GM21528 (cell line): ENCODE data around the gene ATG16L2.
"Not testable (repeated sequence)": the region's sequence is repeated elsewhere in the genome, so short reads cannot be mapped to it uniquely, and the experiment has no call there.

Source experiments
- ATAC-seq: cut with Tn5 transposase; IDR thresholded peaks from one replicate; pipeline ENCODE4 v1.9.1; 2021; ENCODE audit warnings: mild to moderate bottlenecking, moderate library complexity; ENCODE audit not compliant: unreplicated experiment, low FRiP score

ATG16L2 gene

DNA sequence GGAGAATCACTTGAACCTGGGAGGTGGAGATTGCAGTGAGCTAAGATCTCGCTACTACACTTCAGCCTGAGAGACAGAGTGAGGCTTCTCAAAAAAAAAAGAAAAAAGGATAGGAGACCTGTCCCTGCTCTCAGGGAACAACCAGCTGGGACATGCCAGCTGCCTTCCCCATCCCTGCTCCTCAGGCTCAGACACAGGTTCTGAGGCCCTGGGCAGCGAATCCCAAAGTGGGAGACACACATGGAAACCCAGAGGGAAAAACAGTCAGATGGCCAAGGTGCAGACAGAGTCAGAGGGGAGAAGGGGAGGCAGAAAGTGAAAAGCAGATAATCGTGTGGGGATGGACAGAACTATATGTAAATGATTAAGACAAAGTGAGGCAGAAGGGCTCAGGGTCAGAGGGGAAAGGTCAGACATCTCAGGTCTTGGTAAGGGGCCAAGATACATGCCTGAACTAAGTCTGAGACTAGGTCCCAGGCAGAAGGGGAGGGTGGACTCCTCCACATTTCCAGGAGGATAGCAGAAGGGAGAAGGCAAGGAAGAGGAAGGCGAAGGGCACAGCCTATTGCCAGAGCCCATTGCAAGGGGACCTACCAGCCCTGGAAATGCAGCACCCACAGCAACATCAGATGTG lies 34.6 kb upstream of the ATG16L2 start:
- no peak for ATAC-seq

DNA sequence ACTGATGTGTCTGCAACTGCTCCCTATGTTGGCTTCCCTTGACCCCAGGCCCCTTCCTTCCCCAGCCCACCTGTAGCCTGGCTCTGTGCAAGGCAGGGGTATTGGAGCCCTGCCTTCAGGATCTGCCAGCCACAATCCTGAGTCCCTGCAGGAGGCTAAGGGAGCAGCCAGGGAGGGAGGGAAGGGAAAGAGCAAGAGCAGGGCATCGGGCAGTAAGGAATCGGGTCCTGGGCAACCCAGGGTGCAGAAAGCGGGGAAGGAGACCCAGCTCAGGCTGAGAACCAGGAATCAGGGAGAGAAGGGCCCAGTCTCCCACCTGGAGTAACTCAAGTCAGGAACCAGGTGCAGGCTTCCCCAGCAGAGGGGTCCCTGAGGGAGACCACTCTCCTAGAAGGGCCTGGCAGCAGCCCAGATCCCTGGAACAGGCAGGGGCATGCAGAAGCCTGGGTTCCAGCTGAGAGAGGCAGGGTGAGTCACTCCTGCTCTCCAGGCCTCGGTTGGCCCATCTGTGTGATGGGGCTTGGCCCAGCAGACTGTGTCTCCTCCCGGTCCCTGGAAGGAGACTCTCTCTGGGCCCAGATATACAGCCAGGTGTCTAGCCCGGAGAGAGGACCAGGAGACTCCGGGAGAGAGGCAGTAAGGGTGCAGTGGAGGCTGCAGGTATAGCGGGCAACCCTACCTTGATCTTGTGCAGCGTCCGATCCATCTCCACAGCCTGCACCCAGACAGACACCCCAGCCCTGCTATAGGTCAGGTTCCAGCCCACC lies 33.7 kb upstream of the ATG16L2 start:
- no peak for ATAC-seq

DNA sequence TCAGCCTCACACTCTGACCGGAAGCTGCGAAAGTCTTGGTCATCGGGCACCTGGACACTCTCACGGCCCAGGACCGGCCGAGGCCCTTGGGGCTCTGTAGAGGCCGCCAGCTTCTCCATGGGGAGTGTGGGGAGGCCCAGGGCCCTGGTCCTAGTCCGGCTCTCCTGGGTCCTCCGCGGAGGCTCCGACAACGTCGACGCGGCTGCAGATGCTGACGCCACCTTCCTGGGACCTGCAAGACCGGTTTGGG lies 33.2 kb upstream of the ATG16L2 start:
- ATAC-seq, result no peak

DNA sequence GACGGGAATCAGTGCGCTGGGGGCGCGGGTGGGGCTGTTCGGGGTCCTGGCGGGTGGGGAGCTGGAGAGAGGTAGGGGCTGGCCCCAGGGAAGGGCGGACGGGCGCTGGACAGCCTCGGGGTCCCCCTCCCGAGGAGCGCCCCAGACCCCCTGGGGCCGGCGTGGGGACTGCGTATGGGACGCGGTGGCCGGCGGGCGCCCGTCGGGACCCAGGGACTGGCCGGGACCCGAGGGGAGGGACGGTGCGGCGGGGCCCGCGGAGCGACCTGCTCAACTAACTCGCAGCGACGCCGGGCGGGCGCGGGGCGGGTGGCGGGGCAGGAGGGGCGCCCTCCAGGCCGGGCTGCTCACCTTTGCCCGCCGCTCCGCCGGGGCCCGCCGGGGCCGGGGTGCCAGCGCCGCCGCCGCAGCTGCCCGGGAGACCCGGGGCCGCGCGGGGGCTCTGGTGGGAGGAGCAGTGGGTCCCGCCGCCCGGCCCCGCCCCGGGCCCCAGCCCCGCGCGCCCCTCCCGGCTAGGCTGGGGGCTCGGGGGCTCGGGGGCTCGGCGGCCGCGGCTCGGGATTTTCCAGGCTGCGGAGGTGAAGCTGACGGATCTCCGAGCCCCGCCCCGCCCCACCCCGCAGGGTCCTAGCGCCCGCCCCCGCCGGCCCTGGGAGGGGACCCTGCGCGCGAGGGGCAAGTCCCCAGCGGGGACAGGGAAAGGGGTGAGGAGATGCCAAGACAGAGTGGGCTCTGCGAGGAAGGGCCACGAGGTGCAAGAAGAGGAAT lies 32.7 kb upstream of the ATG16L2 start:
- no peak for ATAC-seq

DNA sequence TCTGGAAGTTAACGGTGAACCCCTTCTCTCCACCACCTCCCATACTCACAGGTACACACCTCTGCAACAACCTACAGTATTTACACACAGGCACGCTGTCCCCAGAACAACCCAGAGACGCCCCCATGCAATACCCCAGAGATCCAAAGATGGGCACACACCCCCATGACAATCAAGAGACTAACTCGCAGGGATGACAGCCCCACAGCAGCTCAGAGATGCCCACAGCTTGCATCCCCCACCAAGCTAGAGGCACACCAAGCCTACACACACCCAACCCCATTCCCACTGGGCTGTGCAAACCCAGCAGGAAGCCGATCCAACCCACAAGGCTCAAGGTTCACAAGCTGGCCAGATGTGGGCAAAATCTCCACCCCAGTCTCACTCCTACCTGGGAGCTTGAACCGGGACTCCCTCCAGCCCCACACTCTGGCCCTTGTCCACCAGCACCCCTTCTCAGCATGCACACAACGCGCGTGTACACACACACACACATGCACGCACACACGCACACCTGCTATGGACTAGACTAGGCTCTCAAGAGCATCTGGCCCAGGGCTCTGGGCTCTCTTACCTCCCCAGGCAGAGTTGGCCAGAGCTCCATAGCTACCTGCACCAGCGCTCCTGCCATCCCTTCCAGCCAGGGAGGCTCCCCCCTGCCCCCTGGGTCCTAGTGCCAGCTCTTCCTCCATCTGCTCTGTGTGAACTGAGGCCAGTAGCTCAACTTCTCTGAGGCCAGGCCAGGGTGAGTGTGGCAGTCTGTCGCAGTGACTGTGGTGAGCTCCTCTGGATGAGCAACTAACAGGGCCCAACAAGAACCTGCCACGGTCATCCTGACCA lies 31.9 kb upstream of the ATG16L2 start:
- ATAC-seq, result no peak

DNA sequence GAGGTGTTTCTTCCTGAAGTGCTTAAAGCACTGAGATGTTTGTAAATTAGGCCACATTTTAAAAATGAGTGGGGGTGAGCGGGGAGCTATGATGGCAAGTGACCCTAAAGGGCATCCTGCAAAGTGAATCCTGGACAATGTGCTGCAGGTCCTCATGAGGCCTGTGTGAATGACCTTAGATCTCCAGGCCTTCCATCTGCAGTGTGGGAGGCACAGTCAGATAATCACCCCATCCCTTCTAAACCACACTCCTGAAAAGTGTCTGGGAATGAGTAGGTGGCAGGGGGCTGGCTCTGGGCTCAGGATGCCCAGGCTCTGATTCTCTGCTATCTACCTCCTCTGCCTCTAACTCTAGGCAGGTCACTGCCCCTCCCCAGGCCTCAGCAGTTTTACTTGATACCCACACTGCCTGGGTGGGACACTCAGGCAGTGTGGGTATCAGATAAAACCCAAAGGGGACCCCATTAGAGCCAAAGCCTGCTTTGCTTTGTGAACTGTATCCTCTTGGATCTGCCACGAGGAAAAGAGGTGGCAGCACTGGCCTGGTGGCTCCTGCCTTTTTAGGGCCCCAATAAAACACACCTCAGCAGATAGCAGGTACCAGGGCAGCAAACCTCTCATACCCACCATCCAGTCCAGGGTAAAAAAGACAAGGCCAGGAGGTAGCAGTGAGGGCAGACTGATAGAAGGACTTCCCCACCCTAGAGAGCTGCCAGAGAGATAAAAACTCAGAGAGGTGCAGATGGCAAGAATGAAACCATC lies 30.9 kb upstream of the ATG16L2 start:
- ATAC-seq, result no peak

DNA sequence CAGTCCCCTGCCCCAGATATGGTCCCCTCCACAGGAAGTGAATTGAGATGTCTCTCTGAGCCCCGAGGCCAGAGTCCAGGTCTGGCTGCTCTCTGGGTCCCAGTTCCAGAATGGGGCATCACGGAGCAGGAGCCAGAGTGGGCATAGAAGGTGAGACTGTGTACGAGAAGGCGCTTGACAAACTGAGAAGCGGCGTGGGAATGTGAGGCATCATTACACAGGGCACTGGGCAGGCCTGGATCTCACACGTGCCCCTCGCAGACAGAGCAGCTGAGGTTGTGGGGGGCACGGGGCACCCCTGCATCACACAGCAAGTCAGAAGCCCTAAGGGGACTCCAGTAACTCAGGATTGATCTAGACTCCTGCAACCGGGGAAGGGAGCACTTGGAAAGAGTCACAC lies 29.5 kb upstream of the ATG16L2 start:
- ATAC-seq, result no peak

DNA sequence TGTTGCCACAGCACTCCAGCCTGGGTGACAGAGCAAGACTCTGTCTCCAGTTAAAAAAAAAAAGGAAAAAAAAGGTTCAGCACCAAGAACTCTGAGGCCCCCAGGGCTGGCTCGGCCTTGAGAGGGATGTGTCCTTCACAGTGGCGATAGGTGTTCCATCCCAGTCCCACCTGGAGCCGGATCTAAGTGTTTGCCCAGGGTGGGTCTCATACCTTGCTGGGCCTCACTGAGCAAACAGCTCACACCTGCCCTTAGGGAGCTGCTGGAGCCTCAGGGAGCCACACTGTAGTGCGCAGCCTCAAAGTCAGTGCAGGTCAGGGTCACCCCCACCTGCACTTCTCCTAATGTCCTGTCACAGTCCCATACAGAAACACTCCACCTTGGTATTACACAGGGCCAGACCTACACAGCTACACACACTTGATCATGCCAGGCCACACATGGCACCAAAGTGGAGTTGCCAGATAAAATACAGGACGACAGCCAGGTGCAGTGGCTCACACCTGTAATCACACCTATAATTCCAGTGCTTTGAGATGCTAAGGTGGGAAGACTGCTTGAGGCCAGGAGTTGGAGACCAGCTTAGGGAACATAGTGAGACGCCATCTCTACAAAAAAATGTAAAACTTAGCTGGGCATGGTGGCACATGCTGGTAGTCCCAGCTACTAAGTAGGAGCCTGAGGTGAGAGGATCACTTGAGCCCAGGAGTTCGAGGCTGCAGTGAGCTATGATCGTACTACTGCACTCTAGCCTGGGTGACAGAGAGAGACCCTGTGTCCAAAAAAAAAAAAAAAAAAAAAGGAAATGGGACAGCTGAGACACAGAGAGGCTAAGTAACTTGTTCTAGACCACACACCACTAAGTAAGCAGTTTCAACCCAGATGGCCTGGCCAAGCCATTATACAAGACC lies 27.7 kb upstream of the ATG16L2 start:
- no peak for ATAC-seq

DNA sequence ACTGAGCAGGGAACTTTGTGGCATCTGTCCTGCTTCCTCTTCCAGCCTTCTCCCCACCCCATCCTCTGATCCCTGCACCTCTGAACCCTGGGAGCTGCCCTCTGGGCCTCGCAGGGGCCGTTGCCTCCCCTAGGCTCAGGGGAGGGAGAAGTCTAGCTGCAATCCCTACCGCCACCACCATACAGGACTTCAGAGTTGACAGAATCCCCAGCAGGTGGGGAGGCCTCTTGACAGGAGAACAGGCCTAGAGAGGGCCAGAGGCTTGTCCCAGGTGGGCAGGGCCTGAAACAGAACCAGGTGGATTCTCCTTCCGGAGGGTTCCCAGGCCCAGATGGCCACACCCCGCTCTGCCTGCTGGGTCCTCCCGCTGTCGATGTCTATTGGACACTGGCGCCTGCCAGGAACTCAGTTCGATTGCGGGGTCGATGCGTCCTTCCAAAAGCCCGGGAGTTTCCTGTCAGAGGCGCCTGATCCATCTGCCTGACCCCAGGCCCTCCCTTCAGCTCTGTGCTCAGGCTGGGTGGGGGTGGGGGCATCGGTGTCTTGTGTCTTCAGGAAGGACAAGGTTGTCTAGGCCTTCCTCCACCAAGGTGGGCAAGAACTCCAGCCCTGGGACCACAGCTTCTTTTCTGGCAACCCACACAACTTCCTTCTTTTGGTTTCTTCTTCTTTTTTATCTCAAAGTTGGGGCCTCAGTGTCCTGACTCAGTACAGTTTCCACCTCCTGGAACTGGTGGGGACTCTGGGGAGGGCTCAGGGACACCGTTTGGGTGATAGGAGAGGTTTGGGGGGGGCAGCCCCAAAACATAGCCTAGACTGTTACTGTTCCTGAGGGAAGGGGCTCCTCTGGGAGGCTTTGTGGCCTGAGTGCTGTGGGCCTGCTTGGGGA lies 26.8 kb upstream of the ATG16L2 start:
- ATAC-seq, result no peak

DNA sequence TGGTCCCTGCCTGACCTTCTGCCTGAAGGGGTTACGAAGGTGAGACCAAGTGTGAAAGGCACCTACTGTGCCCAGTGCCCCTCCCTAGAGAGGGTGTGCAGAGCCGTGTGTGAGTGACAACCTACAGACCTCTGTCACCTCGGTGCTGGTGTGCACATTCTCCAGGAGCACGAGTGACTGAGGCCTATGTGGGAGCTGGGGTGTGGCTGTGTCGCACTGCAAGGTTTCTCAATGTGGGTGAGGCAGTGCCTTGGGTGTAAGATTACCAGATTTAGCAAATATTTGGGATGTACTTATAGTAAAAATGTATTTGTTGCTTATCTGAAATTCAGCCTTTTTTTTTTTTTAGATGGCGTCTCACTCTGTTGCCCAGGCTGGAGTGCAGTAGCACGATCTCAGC lies 26.0 kb upstream of the ATG16L2 start:
- no peak for ATAC-seq

DNA sequence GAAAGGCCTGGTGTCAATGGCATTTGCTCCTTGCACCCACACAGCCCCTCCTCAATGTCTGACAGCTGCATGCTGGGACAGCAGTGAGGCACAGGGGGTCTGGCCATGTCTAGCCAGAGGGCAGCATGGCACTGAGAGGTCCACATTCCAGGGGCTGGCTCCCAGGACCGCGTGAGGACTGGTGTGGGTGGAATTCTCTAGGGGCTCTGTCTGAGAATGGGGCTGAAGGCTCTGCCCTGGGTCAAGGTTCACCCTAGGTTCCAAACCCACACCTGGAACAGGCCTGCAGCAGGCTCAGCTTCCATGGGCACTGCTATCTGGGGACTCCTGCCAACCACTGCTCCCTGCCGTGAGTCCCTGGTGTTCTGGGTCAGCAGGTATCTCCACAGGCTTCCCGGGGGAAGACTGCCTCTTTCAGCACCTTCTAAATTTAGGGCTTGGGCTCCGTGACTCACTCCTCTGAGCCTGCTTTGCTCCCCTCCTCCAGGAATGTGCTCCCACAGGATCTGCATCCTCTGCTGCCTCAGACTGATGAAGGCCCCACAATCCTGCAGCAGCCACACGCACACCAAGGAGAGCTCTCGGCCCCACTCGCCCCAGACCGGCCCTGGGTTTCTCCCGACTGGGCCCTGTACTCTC lies 24.6 kb upstream of the ATG16L2 start:
- no peak for ATAC-seq

DNA sequence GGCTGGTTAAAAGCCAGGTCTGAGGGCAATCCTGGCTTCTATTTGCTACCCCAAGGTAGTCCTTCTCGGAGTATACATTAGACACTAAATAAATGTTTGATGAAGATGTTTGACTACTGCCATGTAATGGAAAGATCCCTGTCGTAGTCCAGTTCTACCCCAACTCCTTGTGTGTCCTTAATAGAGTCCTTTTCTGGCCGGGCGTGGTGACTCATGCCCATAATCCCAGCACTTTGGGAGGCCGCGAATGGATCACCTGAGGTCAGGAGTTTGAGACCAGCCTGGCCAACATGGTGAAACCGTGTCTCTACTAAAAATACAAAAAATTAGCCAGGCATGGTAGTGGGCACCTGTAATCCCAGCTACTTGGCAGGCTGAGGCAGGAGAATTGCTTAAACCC lies 23.0 kb upstream of the ATG16L2 start:
- not testable (repeated sequence) for ATAC-seq

DNA sequence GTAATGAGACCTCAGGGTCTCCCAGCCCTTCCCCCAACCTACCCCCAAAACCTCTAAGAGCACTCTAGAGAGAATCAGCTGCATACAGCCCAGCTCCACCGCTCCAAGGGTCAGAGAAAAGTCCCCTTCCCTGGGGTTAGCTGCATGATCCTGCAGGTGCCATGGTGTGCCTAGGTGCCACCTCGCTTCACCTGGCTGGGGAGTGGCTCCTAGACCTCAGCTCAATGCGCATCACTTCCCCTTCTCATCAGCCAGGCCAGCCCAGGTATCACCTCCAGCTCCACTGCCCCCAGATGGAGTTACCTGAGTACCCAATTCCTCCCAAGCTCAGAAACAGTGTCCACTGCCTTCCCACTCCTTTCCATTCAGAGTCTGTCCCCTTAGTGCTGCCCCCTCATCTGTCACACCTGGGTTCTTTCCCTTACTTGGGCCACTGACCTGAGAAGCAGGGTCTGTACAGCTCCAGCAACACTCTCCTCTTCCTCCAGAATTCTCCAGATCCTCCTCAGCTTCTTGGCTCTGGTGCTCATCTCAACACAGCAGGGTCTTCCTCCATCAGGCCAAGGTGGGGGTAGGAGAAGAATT lies 21.7 kb upstream of the ATG16L2 start:
- no peak for ATAC-seq

DNA sequence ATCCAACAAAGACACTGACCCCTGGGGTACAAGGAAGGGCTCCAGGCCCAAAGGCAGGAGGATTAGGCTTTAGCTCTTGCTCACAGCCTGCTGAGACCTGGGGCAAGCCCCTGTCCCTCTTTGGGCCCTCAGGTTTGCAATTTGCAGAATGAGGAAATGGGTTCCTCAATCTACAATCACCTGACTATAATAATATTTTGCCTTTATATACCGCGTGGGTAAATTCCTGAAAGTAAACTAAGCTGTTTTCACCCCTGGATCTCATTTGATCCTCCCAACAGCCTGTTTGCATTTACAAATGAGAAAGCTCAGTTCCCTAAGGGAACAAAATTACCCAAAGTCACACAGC lies 21.2 kb upstream of the ATG16L2 start:
- no peak for ATAC-seq

DNA sequence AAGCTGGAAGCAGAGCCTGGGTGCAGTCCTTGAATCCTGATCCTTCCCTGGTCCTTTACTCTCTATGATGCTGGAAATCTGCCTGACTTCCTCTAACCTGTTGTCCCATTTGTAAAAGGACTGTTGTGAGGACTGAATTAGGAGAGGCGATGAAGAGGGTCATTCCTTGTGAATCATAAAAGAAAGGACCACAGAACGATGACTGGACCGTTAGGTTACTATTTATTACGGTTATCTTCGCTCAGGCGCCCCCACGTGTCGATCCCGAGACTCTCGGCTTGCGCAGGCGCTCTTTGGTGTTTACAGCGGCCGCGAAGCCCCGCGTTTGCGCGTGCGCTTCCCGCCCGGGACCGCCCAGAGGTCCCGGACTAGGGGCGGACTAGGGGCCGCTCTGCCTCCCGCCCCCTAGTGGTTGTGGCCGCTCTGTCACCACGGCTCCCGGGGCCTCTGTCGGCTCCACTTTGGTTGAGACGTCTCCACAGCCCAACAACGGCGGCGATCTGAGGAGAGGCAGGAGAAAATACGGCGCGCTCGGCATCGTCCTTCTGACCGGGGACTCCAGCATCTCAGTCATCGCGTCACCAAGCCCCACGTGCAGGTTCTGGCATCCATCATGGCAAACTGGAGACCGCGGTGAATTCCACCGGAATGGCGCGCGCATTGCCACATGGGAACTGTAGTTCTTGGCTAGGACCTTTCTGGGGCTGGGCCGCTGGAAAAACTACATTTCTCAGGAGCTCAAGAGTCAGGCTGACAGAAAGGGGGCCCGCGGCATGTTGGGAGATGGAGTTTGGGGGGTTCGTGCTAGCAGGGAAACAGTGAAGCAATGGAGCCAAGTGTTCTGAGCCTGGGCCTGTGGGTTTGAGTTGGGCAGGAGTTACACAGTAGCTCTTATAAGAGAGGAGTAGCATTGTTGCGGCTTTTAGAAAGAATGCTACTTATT lies 20.5 kb upstream of the ATG16L2 start, which contains the start of gene STARD10:
Gene STARD10, minus strand, starts transcription at position 623 of the 943 bp plus-strand sequence. CDS start 12,866 bp downstream, outside the sequence.
- peak; percentile 86 for ATAC-seq

DNA sequence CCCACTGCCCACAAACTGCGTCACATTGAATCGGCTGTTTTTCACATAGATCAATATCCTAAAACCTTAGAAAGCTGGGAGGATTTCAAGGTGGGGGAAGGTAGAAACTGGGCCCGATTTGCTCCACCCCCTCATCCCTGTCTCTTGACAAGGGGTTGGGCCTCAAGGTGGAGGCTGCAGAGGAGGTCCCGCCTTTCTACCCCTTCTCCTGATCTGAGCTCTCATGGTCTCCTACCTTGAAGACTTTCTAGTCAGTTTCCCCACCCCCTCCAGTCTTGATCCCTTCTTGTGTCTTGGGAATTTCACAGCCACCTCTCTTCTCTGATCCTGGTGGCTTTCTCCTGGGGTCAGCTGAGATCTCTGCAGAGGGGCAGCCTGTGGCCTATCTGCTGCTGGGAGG lies 15.8 kb upstream of the ATG16L2 start:
- no peak for ATAC-seq
